H9 (cell line): ENCODE results near the gene CHRNA9. TPM values are rescaled to one million over a fixed set of nuclear protein-coding genes. Genes with fewer than 3 reads are reported as not detected.

ENCODE experiments used
- DNase-seq: peaks from one replicate; pipeline ENCODE4 v3.0.0-alpha.2; 2017
- H2AFZ ChIP-seq: one replicate; pipeline ENCODE4 v1.6.1; 2013; ENCODE audit warnings: mild to moderate bottlenecking, low read length, control low read depth, moderate library complexity
- H2AK5ac ChIP-seq: 2 replicates; pipeline ENCODE4 v1.6.1; 2013; ENCODE audit warnings: low read length, control low read depth, mixed read lengths; ENCODE audit not compliant: insufficient read length
- H2BK120ac ChIP-seq: one replicate; pipeline ENCODE4 v1.6.1; 2013; ENCODE audit warnings: low read depth, mild to moderate bottlenecking, low read length, control low read depth, inconsistent platforms; ENCODE audit not compliant: poor library complexity, severe bottlenecking
- H2BK12ac ChIP-seq: 2 replicates; pipeline ENCODE4 v1.6.1; 2013; ENCODE audit warnings: low read length, control low read depth, mixed read lengths, low read depth; ENCODE audit not compliant: insufficient read length
- H2BK15ac ChIP-seq: 2 replicates; pipeline ENCODE4 v1.6.1; 2013; ENCODE audit warnings: low read depth, low read length, control low read depth
- H2BK20ac ChIP-seq: one replicate; pipeline ENCODE4 v1.6.1; 2013; ENCODE audit warnings: low read depth, mild to moderate bottlenecking, low read length, control low read depth, inconsistent platforms; ENCODE audit not compliant: poor library complexity, severe bottlenecking
- H2BK5ac ChIP-seq: 2 replicates; pipeline ENCODE4 v1.6.1; 2013; ENCODE audit warnings: low read length, control low read depth, mixed read lengths; ENCODE audit not compliant: insufficient read length
- H3K14ac ChIP-seq: 2 replicates; pipeline ENCODE4 v1.6.1; 2013; ENCODE audit warnings: low read length, control low read depth; ENCODE audit not compliant: insufficient read depth
- H3K18ac ChIP-seq: 2 replicates; pipeline ENCODE4 v1.6.1; 2013; ENCODE audit warnings: low read depth, mild to moderate bottlenecking, mixed read lengths, low read length, control low read depth; ENCODE audit not compliant: insufficient read length
- H3K23ac ChIP-seq: 2 replicates; pipeline ENCODE4 v1.6.1; 2013; ENCODE audit warnings: low read length, control low read depth, mixed read lengths, low read depth; ENCODE audit not compliant: insufficient read length
- H3K23me2 ChIP-seq: 2 replicates; pipeline ENCODE4 v1.6.1; 2013; ENCODE audit warnings: low read depth, mild to moderate bottlenecking, mixed read lengths, low read length, control low read depth; ENCODE audit not compliant: insufficient read length, poor library complexity, severe bottlenecking
- H3K27ac ChIP-seq: 2 replicates; pipeline ENCODE4 v1.5.1; 2013; ENCODE audit warnings: low read length, control low read depth, mixed read lengths, low read depth; ENCODE audit not compliant: insufficient read length
- H3K27me3 ChIP-seq: 2 replicates; pipeline ENCODE4 v1.6.1; 2013; ENCODE audit warnings: low read length, control low read depth, inconsistent platforms; ENCODE audit not compliant: insufficient read depth
- H3K4ac ChIP-seq: 2 replicates; pipeline ENCODE4 v1.6.1; 2013; ENCODE audit warnings: low read depth, mild to moderate bottlenecking, control low read depth, inconsistent platforms, low read length, moderate library complexity
- H3K4me1 ChIP-seq: 2 replicates; pipeline ENCODE4 v1.6.1; 2013; ENCODE audit warnings: low read length, control low read depth, inconsistent platforms; ENCODE audit not compliant: insufficient read depth
- H3K4me2 ChIP-seq: 2 replicates; pipeline ENCODE4 v1.6.1; 2013; ENCODE audit warnings: low read length, control low read depth, mixed read lengths; ENCODE audit not compliant: insufficient read length, insufficient read depth
- H3K56ac ChIP-seq: 2 replicates; pipeline ENCODE4 v1.6.1; 2013; ENCODE audit warnings: low read depth, mild to moderate bottlenecking, mixed read lengths, low read length, control low read depth; ENCODE audit not compliant: insufficient read length
- H3K79me1 ChIP-seq: 2 replicates; pipeline ENCODE4 v1.6.1; 2013; ENCODE audit warnings: low read depth, mild to moderate bottlenecking, moderate library complexity, low read length, control low read depth, inconsistent platforms; ENCODE audit not compliant: insufficient read depth, poor library complexity, severe bottlenecking
- H3K79me2 ChIP-seq: 2 replicates; pipeline ENCODE4 v1.6.1; 2013; ENCODE audit warnings: low read length, control low read depth, inconsistent platforms; ENCODE audit not compliant: insufficient read depth
- H3K9ac ChIP-seq: 2 replicates; pipeline ENCODE4 v1.6.1; 2013; ENCODE audit warnings: low read length, control low read depth, mixed read lengths; ENCODE audit not compliant: insufficient read length; ENCODE audit errors: extremely low read depth
- H3K9me3 ChIP-seq: one replicate; pipeline ENCODE4 v1.6.1; 2013; ENCODE audit warnings: low read depth, low read length, inconsistent platforms; ENCODE audit not compliant: control insufficient read depth
- H3T11ph ChIP-seq: one replicate; pipeline ENCODE4 v1.6.1; 2013; ENCODE audit warnings: mild to moderate bottlenecking, low read length, control low read depth, inconsistent platforms
- H4K20me1 ChIP-seq: one replicate; pipeline ENCODE4 v1.6.1; 2013; ENCODE audit not compliant: control insufficient read depth, insufficient read length, insufficient read depth
- H4K5ac ChIP-seq: 2 replicates; pipeline ENCODE4 v1.6.1; 2013; ENCODE audit warnings: low read depth, mild to moderate bottlenecking, mixed read lengths, low read length, control low read depth; ENCODE audit not compliant: insufficient read length
- H4K8ac ChIP-seq: replicated peaks from 2 replicates; pipeline ENCODE4 v1.6.1; 2013; ENCODE audit warnings: low read length, control low read depth, mixed read lengths, low read depth; ENCODE audit not compliant: insufficient read length
- H4K91ac ChIP-seq: 2 replicates; pipeline ENCODE4 v1.6.1; 2013; ENCODE audit warnings: low read depth, mild to moderate bottlenecking, moderate library complexity, mixed read lengths, low read length, control low read depth; ENCODE audit not compliant: insufficient read length
- H3K27ac Mint-ChIP-seq, 3 experiments: 2 replicates in 2 of 3; 3 replicates in 1 of 3; pipeline ENCODE4 v1.8.0; 2020 to 2021; ENCODE audit warnings: mixed read lengths in 3 of 3, mild to moderate bottlenecking in 1 of 3, moderate library complexity in 1 of 3
- H3K27me3 Mint-ChIP-seq: 2 replicates; pipeline ENCODE4 v1.8.0; 2021; ENCODE audit warnings: low read depth, mild to moderate bottlenecking, moderate library complexity, mixed read lengths
- H3K36me3 Mint-ChIP-seq, 3 experiments: 2 replicates in 2 of 3; 3 replicates in 1 of 3; pipeline ENCODE4 v1.8.0; 2020 to 2021; ENCODE audit warnings: low read depth in 3 of 3, mixed read lengths in 3 of 3; ENCODE audit not compliant: insufficient read depth in 1 of 3
- H3K4me1 Mint-ChIP-seq, 2 experiments: 2 replicates each; pipeline ENCODE4 v1.8.0; 2020; ENCODE audit warnings: mixed read lengths in 2 of 2
- H3K4me3 Mint-ChIP-seq, 2 experiments: 2 replicates in 1 of 2; 3 replicates in 1 of 2; pipeline ENCODE4 v1.8.0; 2020 to 2021; ENCODE audit warnings: mild to moderate bottlenecking in 2 of 2, mixed read lengths in 2 of 2, moderate library complexity in 1 of 2
- H3K9me3 Mint-ChIP-seq, 2 experiments: 2 replicates in 1 of 2; 3 replicates in 1 of 2; pipeline ENCODE4 v1.8.0; 2020; ENCODE audit warnings: mild to moderate bottlenecking in 2 of 2, mixed read lengths in 2 of 2, moderate library complexity in 1 of 2
- WGBS: extraction: QIAGEN DNeasy Blood & Tissue Kit; methylation state at CpG from one replicate; pipeline ENCODE4 v1.1.7; 2013; ENCODE audit warnings: missing lambda C conversion rate, low lambda C conversion rate, mixed read lengths; ENCODE audit not compliant: insufficient read length; ENCODE audit errors: extremely low coverage; 5-methylcytosine and 5-hydroxymethylcytosine counted together
- total RNA-seq: library from RNA; stranded (reverse); gene quantifications from 2 replicates; pipeline ENCODE4 v1.2.1, GENCODE V29; 2021
- TF ChIP-seq, protein P1 (sequence below): fragments of 200-600 bp; sonication (generic); conservative IDR thresholded peaks from 3 replicates; pipeline ENCODE4 v1.8.0; 2021; ENCODE audit warnings: antibody characterized with exemption, mild to moderate bottlenecking

CHRNA9 gene
- total RNA-seq, 1 experiment from 2014 or later = 1.2 TPM

DNA sequence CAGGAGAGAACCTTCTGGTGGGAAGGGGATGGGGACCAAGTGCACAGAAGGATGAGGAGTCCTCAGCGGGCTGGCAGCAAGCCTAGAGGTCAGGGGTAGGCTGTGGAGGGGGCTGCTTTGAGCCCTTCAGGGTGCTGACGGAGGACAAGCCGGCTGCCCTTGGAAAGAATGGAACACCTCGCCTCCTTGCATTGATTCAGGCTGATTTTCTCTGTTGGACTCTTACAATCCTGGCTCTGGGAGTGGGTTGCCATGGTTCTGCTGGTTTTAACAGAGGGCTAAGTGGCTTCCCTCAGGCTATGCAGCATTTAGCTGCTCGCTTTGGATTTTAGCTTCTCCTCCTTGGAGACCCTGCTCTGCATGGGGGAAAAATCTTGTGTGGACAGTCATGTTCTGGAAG is 49.4 kb upstream of the CHRNA9 start:
- no peak overlapping the region for H3K9ac ChIP-seq
- no peak overlapping the region for H4K5ac ChIP-seq
- Mint-ChIP-seq H3K4me1 (peaks cover 10 to 14% of the 10 kb centered on the region in 2 experiments), H3K27ac (peak overlapping the region in 1 of 3 experiments; percentile 62; a peak in 1 of 7 replicates), H3K27me3 (peaks cover 4% of the 10 kb centered on the region), H3K36me3 (no peaks in the 10 kb centered on the region; a peak in 1 of 7 replicates), H3K4me3 (no peak overlapping the region), H3K9me3 (peaks cover 0 to 2% of the 10 kb centered on the region in 2 experiments; a peak in 1 of 5 replicates)
- no peak overlapping the region for H2BK12ac ChIP-seq
- H3K79me2 ChIP-seq = no peaks in the 10 kb centered on the region
- no peak overlapping the region for H3K27ac ChIP-seq
- no peaks in the 10 kb centered on the region for H4K20me1 ChIP-seq
- no peak overlapping the region for H3T11ph ChIP-seq
- no peak overlapping the region for H2AFZ ChIP-seq
- no peak overlapping the region for H2BK120ac ChIP-seq
- H2BK20ac ChIP-seq = no peak overlapping the region
- H3K9me3 ChIP-seq = no peaks in the 10 kb centered on the region
- TF ChIP-seq, protein P1, sequence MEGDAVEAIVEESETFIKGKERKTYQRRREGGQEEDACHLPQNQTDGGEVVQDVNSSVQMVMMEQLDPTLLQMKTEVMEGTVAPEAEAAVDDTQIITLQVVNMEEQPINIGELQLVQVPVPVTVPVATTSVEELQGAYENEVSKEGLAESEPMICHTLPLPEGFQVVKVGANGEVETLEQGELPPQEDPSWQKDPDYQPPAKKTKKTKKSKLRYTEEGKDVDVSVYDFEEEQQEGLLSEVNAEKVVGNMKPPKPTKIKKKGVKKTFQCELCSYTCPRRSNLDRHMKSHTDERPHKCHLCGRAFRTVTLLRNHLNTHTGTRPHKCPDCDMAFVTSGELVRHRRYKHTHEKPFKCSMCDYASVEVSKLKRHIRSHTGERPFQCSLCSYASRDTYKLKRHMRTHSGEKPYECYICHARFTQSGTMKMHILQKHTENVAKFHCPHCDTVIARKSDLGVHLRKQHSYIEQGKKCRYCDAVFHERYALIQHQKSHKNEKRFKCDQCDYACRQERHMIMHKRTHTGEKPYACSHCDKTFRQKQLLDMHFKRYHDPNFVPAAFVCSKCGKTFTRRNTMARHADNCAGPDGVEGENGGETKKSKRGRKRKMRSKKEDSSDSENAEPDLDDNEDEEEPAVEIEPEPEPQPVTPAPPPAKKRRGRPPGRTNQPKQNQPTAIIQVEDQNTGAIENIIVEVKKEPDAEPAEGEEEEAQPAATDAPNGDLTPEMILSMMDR = no peak
- no peak overlapping the region for H3K18ac ChIP-seq
- no peak overlapping the region for H3K23ac ChIP-seq
- no peak for DNase-seq
- H3K4me1 ChIP-seq = no peaks in the 10 kb centered on the region; the same call in 1 of the 2 replicates
- no peak overlapping the region for H4K91ac ChIP-seq
- H3K4me2 ChIP-seq = no peak overlapping the region
- no peak overlapping the region for H3K4ac ChIP-seq
- no CpG with 5 or more reads among the region's 5 CpGs for WGBS
- no peaks in the 10 kb centered on the region for H3K79me1 ChIP-seq
- no peak overlapping the region for H2AK5ac ChIP-seq
- no peak overlapping the region for H3K56ac ChIP-seq
- no peak overlapping the region for H4K8ac ChIP-seq
- no peaks in the 10 kb centered on the region for H3K27me3 ChIP-seq
- no peak overlapping the region for H3K14ac ChIP-seq
- no peak overlapping the region for H2BK15ac ChIP-seq
- H2BK5ac ChIP-seq = no peak overlapping the region
- no peaks in the 10 kb centered on the region for H3K23me2 ChIP-seq
